ENCODE data around the gene ZNF687. TPM values are rescaled to one million over a fixed set of nuclear protein-coding genes. Genes with fewer than 3 reads are reported as not detected.
"Not testable (repeated sequence)": the region's sequence is repeated elsewhere in the genome, so short reads cannot be mapped to it uniquely, and the experiment has no call there.

The ZNF687 gene
- total RNA-seq, 1 experiment from 2014 or later: 31.0 TPM

- DNase-seq (ENCODE audit: low read depth, low spot score): no peak
- in situ Hi-C loops (cut with HindIII; ENCODE audit: low pct_unique_long_range_greater_than_20kb, low sequenced_read_pairs): loop anchor here (25.0 kb wide), 1 partner anchor 1995 kb away; the partner anchor contains the start of gene LORICRIN
These were observed 15.3 kb upstream of the ZNF687 start for GRCh38 chr1:151266821-151267220.

- in situ Hi-C loops (cut with HindIII; ENCODE audit: low pct_unique_long_range_greater_than_20kb, low sequenced_read_pairs): loop anchor here (25.0 kb wide), 1 partner anchor 1995 kb away; the partner anchor contains the start of gene LORICRIN
- DNase-seq (ENCODE audit: low read depth, low spot score): no peak
These were observed 14.3 kb upstream of the ZNF687 start for GRCh38 chr1:151267760-151268159.

- DNase-seq (ENCODE audit: low read depth, low spot score): no peak
These were observed 8.1 kb upstream of the ZNF687 start for GRCh38 chr1:151273924-151274466.

GRCh38 chr1:151275341-151275740, 6.8 kb upstream of the ZNF687 start:
- in situ Hi-C loops (cut with HindIII; ENCODE audit: low pct_unique_long_range_greater_than_20kb, low sequenced_read_pairs); DNase-seq (ENCODE audit: low read depth, low spot score): not testable (repeated sequence)

More at GRCh38 chr1:151273924-151274466, 8.1 kb upstream of the ZNF687 start:
- in situ Hi-C loops (cut with HindIII; ENCODE audit: low pct_unique_long_range_greater_than_20kb, low sequenced_read_pairs): loop anchor here (25.0 kb wide), 1 partner anchor 1988 kb away; the partner anchor contains the start of gene LORICRIN

- in situ Hi-C loops (cut with HindIII; ENCODE audit: low pct_unique_long_range_greater_than_20kb, low sequenced_read_pairs): no loop called here
- DNase-seq (ENCODE audit: low read depth, low spot score): no peak
These were observed 4.8 kb upstream of the ZNF687 start for GRCh38 chr1:151277249-151277648.

- peak; percentile 100 for DNase-seq (ENCODE audit: low read depth, low spot score)
- in situ Hi-C loops (cut with HindIII; ENCODE audit: low pct_unique_long_range_greater_than_20kb, low sequenced_read_pairs): no loop called here
These were observed 702 bp upstream of the ZNF687 start for GRCh38 chr1:151281225-151281968.

- in situ Hi-C loops (cut with HindIII; ENCODE audit: low pct_unique_long_range_greater_than_20kb, low sequenced_read_pairs): no loop called here
- no peak for DNase-seq (ENCODE audit: low read depth, low spot score)
These were observed 1.0 kb downstream of the ZNF687 start for GRCh38 chr1:151282883-151283725.

- DNase-seq (ENCODE audit: low read depth, low spot score): no peak
- in situ Hi-C loops (cut with HindIII; ENCODE audit: low pct_unique_long_range_greater_than_20kb, low sequenced_read_pairs): no loop called here
These were observed 2.0 kb downstream of the ZNF687 start for GRCh38 chr1:151284013-151284577.

GRCh38 chr1:151286619-151287340, 4.7 kb downstream of the ZNF687 start:
- in situ Hi-C loops (cut with HindIII; ENCODE audit: low pct_unique_long_range_greater_than_20kb, low sequenced_read_pairs): no loop called here
- no peak for DNase-seq (ENCODE audit: low read depth, low spot score)

- DNase-seq (ENCODE audit: low read depth, low spot score): no peak
- in situ Hi-C loops (cut with HindIII; ENCODE audit: low pct_unique_long_range_greater_than_20kb, low sequenced_read_pairs): no loop called here
These were observed 5.2 kb downstream of the ZNF687 start for GRCh38 chr1:151287341-151287699.

- in situ Hi-C loops (cut with HindIII; ENCODE audit: low pct_unique_long_range_greater_than_20kb, low sequenced_read_pairs): no loop called here
- no peak for DNase-seq (ENCODE audit: low read depth, low spot score)
These were observed 5.8 kb downstream of the ZNF687 start for GRCh38 chr1:151287767-151288500.

- in situ Hi-C loops (cut with HindIII; ENCODE audit: low pct_unique_long_range_greater_than_20kb, low sequenced_read_pairs): no loop called here
- no peak for DNase-seq (ENCODE audit: low read depth, low spot score)
These were observed 6.4 kb downstream of the ZNF687 start for GRCh38 chr1:151288502-151288901.

- DNase-seq (ENCODE audit: low read depth, low spot score): no peak
- in situ Hi-C loops (cut with HindIII; ENCODE audit: low pct_unique_long_range_greater_than_20kb, low sequenced_read_pairs): no loop called here
These were observed 7.2 kb downstream of the ZNF687 start for GRCh38 chr1:151289080-151289935.

- no peak for DNase-seq (ENCODE audit: low read depth, low spot score)
These were observed 8.1 kb downstream of the ZNF687 start for GRCh38 chr1:151289991-151290708.

GRCh38 chr1:151290709-151291303, 8.7 kb downstream of the ZNF687 start:
- in situ Hi-C loops (cut with HindIII; ENCODE audit: low pct_unique_long_range_greater_than_20kb, low sequenced_read_pairs): no loop called here
- no peak for DNase-seq (ENCODE audit: low read depth, low spot score)

More at GRCh38 chr1:151289991-151290708, 8.1 kb downstream of the ZNF687 start:
- in situ Hi-C loops (cut with HindIII; ENCODE audit: low pct_unique_long_range_greater_than_20kb, low sequenced_read_pairs): no loop called here

Measured in SK-MEL-5 (cell line).